IPS DF 19.7 (cell line): ENCODE results near the gene ZC3H12A.

Experiments
- DNase-seq: peaks from one replicate; pipeline ENCODE4 v3.0.0-alpha.2; 2013; ENCODE audit warnings: low read depth, low spot score

Gene ZC3H12A

DNA sequence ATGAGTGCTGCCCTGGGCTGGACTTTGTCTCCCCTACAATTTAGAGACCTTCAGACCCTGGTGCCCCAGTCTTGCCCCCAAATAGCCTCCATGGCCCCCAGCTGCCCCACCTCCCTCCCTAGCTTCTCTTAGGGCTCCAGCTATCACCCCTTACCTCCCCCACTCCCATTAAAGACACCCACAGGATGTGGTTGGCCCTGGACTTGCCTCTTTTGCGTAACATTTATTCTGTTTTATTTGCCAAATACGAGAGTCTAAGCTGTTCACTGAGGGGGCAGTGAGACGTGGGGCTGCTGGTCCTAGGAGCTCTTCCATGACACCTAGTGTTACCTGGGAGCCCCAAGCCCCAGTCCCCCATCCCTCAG lies 4.5 kb downstream of the ZC3H12A start:
- DNase-seq, result no peak

DNA sequence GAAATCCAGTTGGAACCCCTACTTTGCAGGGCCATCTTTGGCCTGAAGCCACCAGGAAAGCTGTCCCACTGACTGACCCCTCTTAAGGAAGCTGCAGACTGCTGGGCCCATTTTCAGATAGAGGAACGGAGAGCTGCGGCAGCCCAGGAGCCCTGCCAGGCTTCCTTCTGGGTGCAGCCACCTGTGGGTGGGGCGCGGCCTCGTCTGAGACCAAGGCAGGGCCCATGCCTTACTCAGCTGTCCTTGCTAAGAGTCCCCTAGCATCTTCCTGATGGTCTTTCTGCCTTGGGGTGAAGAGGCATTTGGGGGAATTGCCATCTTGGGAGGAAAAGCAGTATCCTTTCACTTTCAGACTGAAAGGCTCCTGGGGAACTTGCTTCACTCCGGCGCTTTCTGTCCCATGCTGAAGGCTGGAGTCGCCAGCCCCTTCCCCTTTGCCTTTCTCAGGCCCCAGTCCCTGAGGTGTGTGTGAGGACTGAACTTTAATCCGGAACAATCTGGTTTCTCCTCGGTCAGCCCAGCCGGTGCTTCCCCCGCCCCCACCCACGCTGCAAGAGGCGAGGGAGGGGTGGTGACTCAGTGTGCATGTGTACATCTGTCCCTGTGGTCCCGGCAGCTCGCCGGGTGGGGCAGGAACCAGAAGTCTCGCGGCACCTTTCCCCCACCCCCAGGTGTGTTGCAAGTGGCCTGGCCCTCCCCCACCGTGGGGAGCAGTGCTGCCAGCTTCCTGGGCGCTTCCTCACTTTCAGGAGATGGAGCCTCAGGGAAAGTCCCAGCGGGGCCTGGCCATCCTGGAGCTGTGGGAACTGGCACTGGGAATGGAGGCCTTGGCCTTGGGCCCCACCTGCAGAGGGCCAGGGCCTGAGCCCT lies 5.1 kb downstream of the ZC3H12A start:
- DNase-seq, result no peak

DNA sequence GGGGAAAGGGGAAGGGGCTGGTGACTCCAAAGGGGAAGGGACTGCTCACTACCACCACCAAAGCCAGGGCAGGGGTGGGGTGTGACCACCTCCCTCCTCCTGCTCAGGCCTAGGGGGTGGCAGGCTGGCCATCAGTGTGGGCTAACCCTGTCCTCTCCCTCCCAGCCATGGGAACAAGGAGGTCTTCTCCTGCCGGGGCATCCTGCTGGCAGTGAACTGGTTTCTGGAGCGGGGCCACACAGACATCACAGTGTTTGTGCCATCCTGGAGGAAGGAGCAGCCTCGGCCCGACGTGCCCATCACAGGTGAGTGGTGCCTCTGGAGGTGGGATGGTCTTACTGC lies 5.7 kb downstream of the ZC3H12A start:
- no peak for DNase-seq

DNA sequence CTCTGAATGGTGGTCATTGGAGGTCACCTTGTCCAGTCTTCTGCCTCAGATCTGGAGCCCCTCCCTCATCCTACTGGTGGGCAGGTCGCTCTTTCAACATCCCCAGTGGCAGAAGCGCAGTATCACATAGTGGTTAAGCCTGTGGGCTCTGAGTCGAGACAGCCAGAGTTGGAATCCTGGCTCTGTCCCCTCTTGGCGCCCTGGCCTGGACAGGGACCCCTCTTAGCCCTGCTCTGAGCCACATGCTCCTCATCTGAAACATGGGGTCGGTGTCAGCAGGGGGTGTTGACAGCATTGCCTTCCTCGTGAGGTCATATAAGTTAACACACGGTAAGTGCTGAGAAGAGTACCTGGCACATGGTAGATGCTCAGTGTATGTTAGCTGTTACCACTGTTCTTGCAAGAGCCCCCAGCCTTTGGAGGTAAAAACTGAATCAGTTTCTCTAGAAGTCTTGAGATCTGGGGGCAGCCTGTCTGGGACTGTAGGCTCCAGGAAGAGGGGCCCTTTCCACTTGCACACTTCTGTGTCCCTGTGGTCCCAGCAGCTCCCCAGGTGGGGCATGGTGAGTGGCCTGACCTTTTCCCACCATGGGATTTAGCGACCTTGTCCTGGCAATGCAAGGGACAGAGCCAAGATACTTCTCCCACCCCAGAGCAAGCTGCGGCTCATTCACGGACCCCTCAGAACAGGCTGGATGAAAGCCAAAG lies 6.4 kb downstream of the ZC3H12A start:
- DNase-seq, result no peak

DNA sequence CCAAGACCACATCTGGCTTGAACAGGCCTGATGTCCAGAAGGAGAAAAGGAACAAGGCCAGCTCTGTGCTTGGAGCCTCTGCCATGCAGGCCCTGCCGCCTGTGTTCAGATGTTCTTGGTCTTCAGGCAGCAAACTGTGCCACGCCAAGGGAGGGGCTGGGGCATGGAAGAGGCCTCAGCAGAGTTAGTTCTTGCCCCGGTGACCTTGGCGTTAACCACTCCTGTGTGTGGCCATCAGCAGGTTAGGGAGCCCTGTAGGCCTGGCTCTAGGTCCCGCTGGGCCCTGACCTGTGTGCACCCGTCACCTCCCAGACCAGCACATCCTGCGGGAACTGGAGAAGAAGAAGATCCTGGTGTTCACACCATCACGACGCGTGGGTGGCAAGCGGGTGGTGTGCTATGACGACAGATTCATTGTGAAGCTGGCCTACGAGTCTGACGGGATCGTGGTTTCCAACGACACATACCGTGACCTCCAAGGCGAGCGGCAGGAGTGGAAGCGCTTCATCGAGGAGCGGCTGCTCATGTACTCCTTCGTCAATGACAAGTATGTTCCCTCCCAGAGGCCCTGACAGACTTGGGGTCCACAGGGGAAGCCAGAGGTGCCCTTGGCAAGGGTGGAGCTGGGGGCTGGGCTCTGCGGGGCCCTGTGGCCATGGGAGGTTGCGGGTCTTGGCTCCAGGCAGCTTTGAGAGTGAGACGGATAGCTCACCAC lies 7.1 kb downstream of the ZC3H12A start:
- DNase-seq, result no peak

DNA sequence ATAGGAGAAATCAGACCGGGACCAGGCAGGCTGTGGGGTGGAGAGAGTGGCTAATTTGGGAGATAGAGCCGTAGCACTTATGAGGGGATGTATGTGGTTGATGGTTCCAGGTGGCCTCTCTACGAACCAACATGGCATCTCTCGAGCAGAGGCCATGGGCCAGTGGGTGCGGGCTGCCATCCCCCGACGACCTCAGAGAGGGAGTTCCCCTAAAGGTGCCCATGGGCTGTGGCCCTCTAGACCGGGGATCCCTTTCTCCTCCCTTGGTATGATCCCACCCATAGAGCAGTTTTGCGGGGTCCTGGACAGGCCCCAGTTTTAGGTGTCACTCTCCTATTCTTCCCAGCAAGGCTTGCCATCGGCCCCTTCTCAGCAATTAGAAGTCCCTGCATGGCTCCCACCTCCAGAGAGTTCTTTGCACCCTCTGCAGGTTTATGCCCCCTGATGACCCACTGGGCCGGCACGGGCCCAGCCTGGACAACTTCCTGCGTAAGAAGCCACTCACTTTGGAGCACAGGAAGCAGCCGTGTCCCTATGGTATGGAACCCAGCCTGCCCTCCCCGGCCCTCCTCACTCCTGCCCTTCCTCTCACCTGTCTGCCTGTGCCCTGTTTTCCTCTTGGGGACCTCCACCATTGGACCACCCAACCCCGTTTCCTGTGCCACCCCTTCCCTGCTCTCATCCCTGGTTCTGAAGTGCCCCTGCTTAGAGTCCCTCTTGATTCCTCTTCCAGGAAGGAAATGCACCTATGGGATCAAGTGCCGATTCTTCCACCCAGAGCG lies 7.8 kb downstream of the ZC3H12A start:
- DNase-seq, result no peak

DNA sequence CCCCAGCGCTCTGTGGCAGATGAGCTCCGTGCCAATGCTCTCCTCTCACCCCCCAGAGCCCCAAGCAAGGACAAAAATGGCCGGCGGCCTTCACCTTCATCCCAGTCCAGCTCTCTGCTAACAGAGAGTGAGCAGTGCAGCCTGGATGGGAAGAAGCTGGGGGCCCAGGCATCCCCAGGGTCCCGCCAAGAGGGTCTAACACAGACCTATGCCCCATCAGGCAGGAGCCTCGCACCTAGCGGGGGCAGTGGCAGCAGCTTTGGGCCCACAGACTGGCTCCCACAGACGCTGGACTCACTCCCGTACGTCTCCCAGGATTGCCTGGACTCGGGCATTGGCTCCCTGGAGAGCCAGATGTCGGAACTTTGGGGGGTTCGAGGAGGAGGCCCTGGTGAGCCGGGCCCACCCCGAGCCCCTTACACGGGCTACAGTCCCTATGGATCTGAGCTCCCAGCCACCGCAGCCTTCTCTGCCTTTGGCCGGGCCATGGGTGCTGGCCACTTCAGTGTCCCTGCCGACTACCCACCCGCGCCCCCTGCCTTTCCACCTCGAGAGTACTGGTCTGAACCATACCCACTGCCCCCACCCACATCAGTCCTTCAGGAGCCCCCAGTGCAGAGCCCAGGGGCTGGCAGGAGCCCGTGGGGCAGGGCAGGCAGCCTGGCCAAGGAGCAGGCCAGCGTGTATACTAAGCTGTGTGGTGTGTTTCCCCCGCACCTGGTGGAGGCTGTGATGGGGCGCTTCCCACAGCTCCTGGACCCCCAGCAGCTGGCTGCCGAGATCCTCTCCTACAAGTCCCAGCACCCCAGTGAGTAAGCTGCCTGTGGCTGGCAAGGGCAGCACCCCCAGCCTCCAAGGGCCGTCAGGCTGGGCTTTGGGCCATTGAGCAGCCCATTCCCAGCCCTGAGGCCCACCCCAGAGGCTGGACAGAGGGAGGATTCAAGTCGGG lies 8.7 kb downstream of the ZC3H12A start:
- DNase-seq, result no peak

DNA sequence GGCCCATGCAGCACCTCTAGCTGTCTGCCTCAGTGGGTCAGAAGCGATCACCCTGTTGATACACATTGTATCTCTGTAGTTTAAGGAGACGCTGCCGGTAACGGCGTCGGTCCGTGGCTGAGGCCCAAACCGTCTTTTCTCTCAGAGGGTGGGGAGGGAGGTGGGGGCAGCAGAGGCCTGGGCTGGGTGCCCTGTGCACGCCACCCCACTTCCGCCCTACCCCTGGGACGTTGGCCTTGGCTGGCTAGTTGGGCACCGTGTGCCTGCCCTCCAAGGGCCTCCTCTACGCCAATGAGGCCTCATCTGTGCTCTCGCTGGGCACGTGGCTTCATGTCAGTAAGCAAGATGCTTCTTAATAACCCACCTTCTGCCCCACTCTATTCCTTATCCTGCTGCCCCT lies 9.4 kb downstream of the ZC3H12A start:
- DNase-seq, result no peak

DNA sequence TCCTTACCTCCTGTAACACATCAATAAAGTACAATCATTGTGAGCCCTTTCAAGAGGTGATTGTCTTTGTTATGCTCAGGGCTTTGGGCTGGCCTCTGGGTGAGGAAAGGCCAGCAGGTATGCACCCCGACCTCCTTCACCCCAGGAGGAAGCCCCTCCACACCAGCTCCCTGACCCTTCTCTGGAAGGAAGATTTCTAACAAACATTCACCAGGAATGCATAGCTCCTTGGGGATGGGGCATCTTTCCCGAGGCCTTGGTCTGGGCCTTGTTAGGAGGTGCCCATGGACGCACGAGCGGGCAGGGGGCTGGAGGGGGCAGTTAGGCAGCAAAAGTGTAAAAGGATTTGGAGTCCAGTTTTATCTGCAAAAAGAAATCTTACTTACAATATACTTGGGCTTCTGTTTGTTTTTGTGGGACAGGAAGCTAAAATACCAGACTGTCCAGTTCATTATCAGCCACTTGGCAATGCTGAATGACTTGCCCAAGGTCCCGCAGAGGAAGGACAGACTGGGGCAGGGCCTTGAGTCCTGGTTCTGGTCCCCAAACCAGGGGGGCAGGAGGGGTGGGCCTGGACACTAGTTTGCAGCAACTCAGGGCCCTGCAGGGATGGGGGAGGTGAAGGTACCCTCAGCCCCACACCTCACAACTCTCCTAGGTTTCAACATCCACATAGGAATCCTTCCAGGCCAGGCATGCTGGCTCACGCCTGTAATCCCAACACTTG lies 10.1 kb downstream of the ZC3H12A start:
- no peak for DNase-seq

DNA sequence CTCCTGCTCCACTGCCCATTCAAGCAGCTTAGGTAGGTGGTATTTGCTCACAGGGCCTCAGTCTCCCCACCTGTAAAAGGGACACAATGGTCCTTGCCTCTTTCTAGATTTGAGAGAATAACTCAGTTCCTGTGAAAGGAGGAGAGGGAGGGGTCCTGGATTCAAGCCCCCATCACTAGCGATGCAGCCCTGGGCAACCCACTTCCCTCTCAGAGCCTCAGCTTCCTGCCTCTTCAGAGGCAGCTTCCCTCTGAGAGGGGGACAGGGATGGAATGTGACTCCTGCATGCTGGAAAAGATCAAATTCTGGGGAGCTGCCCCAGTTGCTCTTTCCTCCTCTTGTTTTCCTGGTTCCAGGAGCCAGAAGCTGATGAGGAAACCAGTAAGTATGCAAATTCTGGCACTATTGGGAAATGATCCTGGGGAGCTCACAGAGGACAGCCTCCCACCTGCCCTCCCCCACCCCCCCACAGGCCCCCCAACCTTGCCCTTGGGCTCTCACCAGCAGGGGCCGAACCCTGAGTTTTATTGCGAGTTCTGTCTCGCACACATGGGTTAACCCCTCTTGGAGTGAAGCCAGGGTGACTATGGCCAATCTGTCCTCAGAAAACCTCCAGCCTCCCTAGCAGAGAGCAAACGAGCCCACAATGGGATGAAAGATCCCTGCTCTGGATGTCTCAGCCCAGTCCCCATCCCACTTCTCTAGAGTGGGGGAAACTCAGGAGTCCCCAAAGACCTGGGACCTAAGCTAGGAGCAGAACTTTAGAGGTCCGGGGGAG lies 11.7 kb downstream of the ZC3H12A start:
- no peak for DNase-seq

DNA sequence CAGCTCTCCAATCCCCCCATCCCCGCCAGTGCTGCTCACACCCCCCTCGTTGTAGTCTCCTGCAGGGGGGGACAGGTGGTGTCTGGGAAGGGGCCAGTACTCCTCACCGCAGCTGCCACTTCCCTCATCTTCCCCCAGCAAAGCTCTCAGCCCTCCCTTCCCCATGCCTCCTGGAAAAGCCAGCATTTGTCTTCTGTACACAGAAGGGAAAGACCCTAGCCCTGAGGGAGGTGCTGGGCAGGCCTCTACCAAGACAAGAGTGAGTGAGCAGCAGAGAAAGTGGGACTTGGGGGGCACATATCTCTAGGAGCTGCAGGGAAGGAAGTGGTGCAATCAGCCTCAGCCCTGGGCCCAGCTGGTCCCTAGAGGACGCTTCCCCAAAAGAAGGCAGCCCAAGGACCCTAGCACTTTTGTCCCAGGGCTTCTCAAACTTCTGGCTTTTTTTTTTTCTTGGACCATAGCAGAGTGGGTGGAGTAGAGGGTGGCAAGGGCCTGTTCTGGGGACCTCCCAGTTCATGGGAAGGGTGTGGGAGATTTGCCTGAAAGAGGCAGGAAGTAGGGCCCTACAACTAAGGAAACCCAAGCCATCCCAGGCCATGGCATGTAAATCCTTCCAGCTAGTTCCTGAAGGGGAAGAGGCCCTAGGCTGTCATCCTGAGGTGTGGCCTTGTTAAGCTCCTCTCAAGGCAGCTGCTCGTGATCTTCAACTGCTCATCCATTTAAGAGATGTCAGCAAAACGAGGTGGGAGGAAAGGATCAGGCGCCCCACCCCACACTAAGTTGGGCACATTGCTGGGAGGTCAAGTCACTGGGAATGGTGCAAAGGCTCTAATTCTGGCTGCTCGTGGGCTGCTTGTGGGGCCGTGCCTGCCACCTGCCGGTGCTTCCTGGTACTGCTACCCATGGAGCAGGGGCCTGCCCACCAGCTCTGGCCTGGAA lies 12.6 kb downstream of the ZC3H12A start:
- no peak for DNase-seq

DNA sequence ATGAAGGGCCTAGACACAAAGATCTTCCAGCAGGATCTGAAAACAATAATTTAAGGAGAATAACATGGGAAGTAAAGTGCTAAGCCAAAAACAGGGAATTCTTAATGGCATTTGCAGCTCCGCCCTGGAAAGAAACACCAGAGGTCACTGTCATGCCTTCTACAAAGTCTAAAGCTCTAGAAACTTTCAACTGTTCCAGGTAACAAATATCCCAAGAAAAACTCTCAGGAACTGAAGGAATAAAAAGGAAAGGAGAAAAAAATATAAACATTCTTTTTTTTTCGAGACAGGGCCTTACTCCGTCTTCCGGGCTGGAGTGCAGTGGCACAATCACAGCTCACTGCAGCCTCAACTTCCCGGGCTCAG lies 13.2 kb downstream of the ZC3H12A start:
- DNase-seq, result no peak

DNA sequence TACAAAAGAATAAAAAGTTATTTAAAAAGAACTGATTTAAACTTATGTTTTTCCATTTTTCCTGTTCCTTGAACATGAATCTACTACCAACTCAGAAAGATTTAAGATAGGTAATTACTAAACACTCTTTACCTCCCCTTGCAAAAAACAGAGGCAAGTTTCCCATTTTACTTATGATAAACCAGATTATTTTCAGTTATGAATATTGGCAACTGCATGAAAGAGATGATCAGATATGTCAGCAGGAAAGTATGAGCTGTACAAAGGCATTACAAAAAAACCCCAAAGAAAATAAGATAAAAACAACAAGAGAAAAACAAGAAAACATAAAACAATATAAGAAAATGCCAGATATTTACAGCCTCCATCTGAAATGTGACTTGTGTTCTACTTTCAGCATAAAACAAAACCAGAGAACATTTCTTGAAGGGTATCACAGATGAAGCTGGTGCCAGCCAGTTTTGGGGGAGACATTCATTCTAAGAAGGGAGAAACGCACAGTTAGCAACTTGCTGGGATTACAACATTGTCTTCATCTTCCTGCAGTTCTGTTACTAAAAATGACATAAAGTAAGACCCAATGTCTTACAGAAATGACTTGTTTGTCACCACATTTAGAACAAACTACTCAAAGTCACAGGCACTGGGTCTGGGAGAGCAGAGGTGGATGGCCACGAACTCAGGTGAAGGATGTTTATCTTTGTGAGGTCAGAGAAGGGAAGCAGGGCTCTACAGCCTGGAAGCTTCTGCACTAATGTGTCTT lies 19.1 kb downstream of the ZC3H12A start:
- DNase-seq, result no peak

DNA sequence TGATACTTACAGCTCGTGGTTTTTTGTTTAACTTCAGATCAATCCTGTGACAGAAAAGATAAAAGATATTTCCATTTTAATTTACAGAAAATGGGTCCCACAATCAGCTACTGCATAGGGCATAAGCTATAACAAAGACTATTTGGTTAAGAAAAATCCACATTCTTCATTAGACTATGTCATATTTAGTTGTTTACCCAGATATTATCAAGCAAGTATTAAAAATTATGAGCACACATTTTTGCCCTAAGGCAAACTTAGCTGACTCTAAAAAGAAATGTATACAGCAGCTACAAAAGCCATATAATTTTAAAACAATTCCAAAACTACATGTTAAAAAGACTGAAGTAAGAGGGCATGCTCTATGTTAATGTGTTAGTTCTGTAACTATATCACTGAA lies 21.5 kb downstream of the ZC3H12A start:
- no peak for DNase-seq

DNA sequence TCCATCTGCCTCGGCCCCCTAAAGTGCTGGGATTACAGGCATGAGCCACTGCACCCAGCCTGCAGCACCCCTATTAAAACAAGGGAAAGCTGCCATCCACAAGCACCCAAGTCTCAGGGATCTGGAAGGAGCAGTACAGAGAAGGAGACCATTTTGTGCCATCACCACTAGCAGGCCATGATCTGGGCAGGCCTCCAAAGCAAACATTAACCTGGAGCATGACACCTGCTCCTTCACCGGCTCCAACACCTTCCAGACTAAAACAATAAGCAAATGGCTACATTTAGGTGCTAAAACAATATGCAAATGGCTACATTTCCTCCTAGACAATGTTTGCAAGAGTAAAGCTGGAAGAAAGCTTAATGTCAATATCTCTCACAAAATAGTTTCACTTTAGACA lies 23.5 kb downstream of the ZC3H12A start:
- DNase-seq, result no peak

DNA sequence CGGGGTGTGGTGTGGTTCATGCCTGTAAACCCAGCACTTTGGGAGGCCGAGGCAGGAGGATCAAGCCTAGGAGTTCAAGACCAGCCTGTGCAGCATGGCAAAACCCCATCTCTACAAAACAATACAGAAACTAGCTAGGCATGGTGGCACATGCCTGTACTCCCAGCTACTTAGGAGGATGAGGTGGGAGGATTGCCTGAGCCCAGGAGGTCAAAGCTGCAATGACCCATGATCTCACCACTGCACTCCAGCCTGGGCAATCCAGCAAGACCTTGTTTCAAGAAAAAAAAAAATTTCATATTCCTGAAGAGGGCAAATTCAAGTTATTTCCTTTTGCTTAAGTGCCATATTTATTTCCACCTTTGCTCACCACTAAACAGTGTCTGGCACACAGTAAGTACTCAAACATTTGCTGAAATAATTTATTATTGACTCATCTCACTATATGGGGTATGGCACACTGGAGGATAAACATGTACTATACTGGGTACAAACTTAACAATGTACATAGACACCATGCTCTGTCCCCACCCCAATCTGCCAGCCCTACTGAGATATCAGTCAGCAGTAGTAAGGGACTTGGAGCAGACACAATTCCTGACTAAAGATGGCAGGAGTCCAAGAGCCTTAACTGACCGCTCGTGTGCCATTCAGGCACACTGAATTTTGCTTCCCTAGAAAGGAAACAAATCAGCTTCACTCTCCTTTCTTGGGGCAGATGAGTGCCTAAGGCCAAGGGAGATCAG lies 24.7 kb downstream of the ZC3H12A start:
- DNase-seq, result no peak

DNA sequence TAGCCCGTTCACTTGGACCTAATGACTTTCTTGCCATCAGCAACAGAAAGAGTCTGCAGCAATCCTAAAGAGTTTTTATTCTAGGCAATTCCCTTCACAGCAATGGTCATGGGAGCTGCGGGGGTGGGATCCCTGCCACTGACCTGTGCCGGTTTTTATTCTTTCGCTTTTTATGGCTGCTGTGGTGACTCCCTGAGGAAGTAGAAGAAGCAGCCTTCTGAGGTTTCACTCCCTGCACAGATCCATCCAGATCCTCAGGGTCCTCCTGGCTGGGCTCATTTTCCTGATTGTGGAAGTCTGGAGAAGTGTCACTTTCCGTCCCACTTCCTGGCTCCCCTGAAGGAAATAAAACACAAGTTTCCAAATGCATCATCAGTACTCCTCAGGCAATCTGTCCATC lies 27.3 kb downstream of the ZC3H12A start:
- no peak for DNase-seq
